Adipose tissue (tissue), 3 donors: ENCODE data around the gene C2CD4A. TPM values are rescaled to one million over a fixed set of nuclear protein-coding genes. Genes with fewer than 3 reads are reported as not detected.

Source experiments
- H3K27ac ChIP-seq: one replicate; pipeline ENCODE4 v1.5.1; 2013; ENCODE audit warnings: low read depth, low read length
- WGBS, 3 donors: extraction: QIAGEN DNeasy Blood & Tissue Kit; methylation state at CpG; one replicate each; pipeline ENCODE4 v1.1.7; 2013; 5-methylcytosine and 5-hydroxymethylcytosine counted together
- polyA plus RNA-seq, 3 donors: library from polyadenylated mRNA; stranded (reverse); fragments of 200-250 nt; gene quantifications; one replicate each; pipeline ENCODE4 v1.2.3, GENCODE V29; 2013
- donor health status: healthy with polysubstance abuse.
- donor health status: Bipolar disorder and iron deficiency.
- donor health status: healthy.

C2CD4A gene
- polyA plus RNA-seq, 3 donors, result 0.22 to 0.71 (median 0.46) TPM

DNA sequence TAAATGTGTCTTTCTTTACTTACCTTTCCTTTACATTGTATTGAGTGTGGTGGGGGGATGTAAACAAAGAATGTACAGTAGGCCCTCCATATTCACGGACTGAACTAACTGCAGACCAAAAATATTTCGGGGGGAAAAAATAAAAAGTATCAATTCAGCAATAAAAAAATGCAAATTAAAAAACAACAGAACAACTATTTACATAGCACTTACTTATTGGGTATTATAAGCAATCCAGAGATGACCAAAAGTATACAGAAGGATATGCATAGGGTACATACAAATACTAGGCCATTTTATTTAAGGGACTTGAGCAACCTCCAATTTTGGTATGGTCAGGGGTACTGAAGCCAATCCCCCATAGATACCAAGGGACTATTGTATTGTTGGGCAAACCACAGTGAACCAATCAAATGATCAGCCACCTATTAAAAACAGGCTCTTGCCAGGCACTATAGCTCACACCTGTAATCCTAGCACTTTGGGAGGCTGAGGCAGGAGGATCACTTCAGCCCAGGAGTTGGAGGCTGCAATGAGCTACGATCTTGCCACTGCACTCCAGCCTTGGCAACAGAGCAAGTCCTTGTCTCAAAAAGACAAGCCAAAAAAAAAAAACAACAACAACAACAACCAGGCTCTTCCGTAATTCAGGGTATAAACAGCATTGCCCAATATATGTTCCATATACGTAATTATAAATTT is 8.3 kb upstream of the C2CD4A start:
- 84 to 88% (median 85%) methylated on average over 5 of the region's 5 CpGs for WGBS, 3 donors
- no peak overlapping the region for H3K27ac ChIP-seq

GRCh38 chr15:62059108-62059815 is 7.5 kb upstream of the C2CD4A start:
- no peak overlapping the region for H3K27ac ChIP-seq

GRCh38 chr15:62059816-62060112 is 7.0 kb upstream of the C2CD4A start:
- 0% methylated on average over 19 of the region's 19 CpGs for WGBS, 3 donors
- H3K27ac ChIP-seq, result no peak overlapping the region

More at GRCh38 chr15:62059108-62059815, 7.5 kb upstream of the C2CD4A start:
- 4 to 7% (median 6%) methylated on average over 13 of the region's 13 CpGs for WGBS, 3 donors

DNA sequence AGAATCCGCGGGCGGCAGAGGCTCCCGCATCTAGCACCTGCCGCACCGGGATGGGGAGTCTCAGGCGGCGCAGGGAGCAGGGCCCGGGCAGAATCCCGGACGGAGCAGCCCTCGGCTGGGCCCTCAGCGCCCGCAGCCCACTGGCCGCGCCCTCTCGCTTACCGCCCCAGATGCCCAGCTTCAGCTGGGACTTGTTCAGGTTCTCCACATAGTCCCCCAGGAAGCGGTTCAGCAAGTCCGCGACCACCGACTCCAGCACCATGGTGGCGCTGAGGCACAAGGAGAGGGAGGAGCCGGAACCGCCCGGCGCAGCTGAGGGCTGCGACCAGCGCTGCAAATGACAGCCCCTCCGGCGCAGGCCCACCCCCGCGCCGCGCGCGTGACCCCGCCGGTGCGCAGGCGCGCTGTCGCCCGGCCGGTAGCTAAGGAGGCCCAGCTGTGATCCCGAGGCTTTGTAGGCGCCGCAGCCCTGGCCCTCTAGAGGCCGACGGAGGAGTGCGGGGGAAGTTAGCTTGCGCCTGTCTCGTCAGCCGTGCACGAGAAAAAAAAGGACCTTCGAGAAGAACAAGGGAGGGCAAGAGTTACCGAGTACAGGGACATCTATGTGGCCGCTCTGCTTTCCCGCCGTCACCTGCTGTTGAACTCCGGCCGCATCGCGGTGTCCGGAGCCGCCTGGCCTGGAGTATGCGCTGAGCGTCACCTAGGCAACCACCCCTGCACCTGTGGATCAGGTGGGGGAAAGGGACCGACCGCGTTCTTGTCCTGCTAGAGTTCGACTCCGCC is 6.5 kb upstream of the C2CD4A start, which contains the start of gene VPS13C:
Gene VPS13C, minus strand, starts transcription at position 335 of the 783 bp plus-strand sequence. Its CDS starts 73 bp downstream, at position 262.
- WGBS, 3 donors, result 0 to 1% (median 0%) methylated on average over 64 to 73 of the region's 73 CpGs
- H3K27ac ChIP-seq, result peak within 1 kb of the TSS; percentile 12

DNA sequence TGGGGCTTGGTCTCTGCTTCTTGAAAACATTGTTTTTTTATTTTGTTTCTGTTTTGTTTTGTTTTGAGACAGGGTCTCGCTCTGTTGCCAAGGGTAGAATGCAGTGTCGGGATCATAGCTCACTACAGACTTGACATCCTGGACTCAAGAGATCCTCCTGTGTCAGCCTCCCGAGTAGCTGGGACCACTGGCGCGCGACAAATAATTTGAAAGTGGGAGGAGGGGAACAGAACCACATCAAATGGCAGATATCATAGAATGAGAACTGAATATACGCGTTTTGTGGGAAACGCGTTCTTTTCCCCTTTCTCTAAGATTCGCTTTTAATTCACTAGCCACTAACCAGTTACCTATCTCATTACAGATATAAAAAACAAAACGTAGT is 5.9 kb upstream of the C2CD4A start:
- WGBS, 3 donors, result 4 to 22% (median 4%) methylated on average over 12 of the region's 12 CpGs
- no peak overlapping the region for H3K27ac ChIP-seq

DNA sequence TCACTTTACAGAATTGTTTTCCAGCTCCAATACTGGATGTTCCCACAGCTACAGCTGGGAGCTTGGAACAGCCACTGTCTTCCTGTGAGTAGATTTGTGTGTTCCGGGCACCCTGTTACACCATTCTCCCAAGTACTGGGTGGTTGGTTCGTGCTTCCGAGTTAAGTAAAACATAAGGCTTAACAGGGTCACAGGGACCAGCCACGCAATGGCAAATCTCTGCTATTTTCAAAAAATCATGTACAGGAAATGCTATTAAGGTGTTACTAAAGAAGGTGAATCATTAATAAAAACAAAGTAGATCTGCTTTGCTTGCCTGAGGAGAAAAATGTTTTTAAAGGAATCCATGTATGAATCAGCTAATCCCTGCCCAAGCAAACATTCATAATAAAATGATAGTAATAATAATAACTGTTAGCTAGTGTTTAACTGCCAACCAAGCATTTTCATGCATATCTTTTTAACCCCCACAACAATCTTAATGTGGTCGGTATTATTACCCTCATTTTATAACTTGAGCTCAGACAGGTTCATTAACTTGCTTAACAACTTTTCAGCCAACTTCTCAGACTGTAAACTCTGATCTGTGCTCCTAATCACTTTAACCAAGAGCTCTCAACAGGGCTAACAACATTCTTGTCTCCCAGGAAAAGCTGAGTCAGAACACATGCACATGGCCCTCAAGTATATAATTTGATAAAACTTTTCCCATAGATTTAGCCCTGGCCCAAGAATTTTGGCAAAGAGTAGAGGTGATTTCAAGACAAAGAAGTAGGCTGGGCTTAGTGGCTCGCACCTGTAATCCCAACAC is 2.7 kb upstream of the C2CD4A start:
- 48 to 82% (median 73%) methylated on average over 6 of the region's 6 CpGs for WGBS, 3 donors
- no peak overlapping the region for H3K27ac ChIP-seq

GRCh38 chr15:62067448-62068044 is 769 bp downstream of the C2CD4A start:
- no peak overlapping the region for H3K27ac ChIP-seq
- 1 to 2% (median 1%) methylated on average over 46 to 62 of the region's 62 CpGs for WGBS, 3 donors

- H3K27ac ChIP-seq, result no peak overlapping the region
- 0 to 1% (median 1%) methylated on average over 65 to 103 of the region's 103 CpGs for WGBS, 3 donors
Measured at GRCh38 chr15:62068071-62068809, 1.5 kb downstream of the C2CD4A start.

- WGBS, 3 donors, result 50 to 56% (median 51%) methylated on average over 4 of the region's 4 CpGs
Measured at GRCh38 chr15:62068810-62069167, 2.0 kb downstream of the C2CD4A start.

GRCh38 chr15:62069551-62069950 is 2.8 kb downstream of the C2CD4A start:
- 74 to 87% (median 85%) methylated on average over 5 of the region's 5 CpGs for WGBS, 3 donors
- no peak overlapping the region for H3K27ac ChIP-seq

More at GRCh38 chr15:62068810-62069167, 2.0 kb downstream of the C2CD4A start:
- H3K27ac ChIP-seq, result no peak overlapping the region

- no peak overlapping the region for H3K27ac ChIP-seq
Measured at GRCh38 chr15:62071711-62072308, 5.0 kb downstream of the C2CD4A start.

DNA sequence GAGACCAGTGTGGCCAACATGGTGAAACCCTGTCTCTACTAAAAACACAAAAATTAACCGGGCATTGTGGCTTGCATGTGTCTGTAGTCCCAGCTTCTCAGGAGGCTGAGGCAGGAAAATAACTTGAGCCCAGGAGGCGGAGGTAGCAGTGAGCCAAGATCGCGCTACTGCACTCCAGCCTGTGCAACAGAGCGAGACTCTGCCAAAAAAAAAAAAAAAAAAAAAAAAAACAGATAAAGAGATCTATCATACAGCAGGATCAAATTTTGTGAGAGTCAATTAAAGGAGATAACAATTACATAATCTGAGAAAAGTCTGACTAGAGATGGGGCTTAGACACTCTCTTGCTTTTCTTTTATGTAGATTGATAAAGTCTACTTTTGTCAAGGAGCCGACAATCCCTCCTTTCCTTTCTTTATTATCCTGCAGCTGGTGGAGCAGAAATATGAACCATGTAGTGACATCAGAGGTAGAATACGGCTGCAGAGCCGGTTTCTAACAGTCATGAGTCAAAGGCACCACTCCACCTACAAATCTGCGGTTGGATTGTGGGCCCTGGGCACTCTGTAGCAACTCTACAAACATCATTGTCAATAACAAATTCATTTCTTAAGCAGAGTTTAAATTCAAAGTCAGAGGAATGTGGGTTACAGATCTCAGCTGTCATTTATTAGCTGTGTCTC is 9.0 kb downstream of the C2CD4A start:
- no peak overlapping the region for H3K27ac ChIP-seq
- 75 to 84% (median 76%) methylated on average over 9 of the region's 9 CpGs for WGBS, 3 donors

- 70 to 85% (median 77%) methylated on average over 4 of the region's 4 CpGs for WGBS, 3 donors
- H3K27ac ChIP-seq, result no peak overlapping the region
Measured at GRCh38 chr15:62079594-62079993, 12.8 kb downstream of the C2CD4A start.

GRCh38 chr15:62083194-62084154 is 16.7 kb downstream of the C2CD4A start:
- WGBS, 3 donors, result 81 to 84% (median 82%) methylated on average over 9 of the region's 9 CpGs

DNA sequence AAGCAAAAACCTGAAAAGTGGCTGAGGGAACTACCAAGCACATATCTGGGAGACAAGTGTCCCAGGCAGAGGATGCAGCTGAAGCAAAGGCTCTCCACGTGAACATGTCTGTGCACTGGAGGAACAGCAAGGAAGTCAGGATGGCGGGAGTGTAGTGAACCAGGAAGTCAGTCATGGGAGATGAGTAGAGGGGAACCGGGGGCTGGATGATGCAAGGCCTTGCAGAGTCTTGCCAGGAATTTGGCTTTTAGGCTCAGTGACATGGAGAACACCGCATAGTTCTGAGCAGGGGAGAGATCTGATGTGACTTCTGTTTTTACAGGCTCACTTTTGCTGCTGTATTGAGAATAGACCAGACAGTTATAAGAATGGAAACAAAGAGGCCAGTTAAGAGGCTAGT is 19.0 kb downstream of the C2CD4A start:
- no peak overlapping the region for H3K27ac ChIP-seq
- WGBS, 3 donors, result 41 to 63% (median 46%) methylated on average over 4 of the region's 4 CpGs

More at GRCh38 chr15:62083194-62084154, 16.7 kb downstream of the C2CD4A start:
- no peak overlapping the region for H3K27ac ChIP-seq
